ENCODE measurements around the gene SRPK2. TPM values are rescaled to one million over a fixed set of nuclear protein-coding genes. Genes with fewer than 3 reads are reported as not detected.

The SRPK2 gene
- total and polyA plus RNA-seq, 2 of the 13 experiments (the other 11 are each of a cell fraction or from before 2014, with no cell fraction given): 10.1 to 22.3 TPM

GRCh38 chr7:105330526-105330925, 58.2 kb downstream of the SRPK2 start:
- Histone ChIP-seq H3K36me3 (replicated peaks in 1 of 2; ENCODE audit: control insufficient read depth in 1 of 2, insufficient read depth in 2 of 2, low read length in 2 of 2) (no peaks in the 10 kb centered on the region), H3K9me3 (ENCODE audit: low read length) (no peaks in the 10 kb centered on the region), H3K4me3 (replicated peaks in 1 of 3; ENCODE audit: insufficient read depth in 1 of 3, low read depth in 2 of 3, low read length in 3 of 3) (no peak overlapping the region), H3K27ac (ENCODE audit: extremely low read length, insufficient read depth, low read length) (no peak overlapping the region), H3K4me1 (ENCODE audit: insufficient read depth, low read length) (no peaks in the 10 kb centered on the region), H2AFZ (ENCODE audit: low read length) (no peak overlapping the region), H3K9ac (ENCODE audit: insufficient read depth, low read depth, low read length) (no peak overlapping the region), H3K79me2 (ENCODE audit: insufficient read depth, low read length) (peaks cover 22% of the 10 kb centered on the region), H4K20me1 (ENCODE audit: insufficient read depth, low read length) (0 out of 2 replicates have a peak, but pooled peaks cover 2% of the 10 kb centered on the region), H3K4me2 (ENCODE audit: low read depth, low read length) (no peak overlapping the region), H3K27me3 (ENCODE audit: control insufficient read depth in 1 of 2, insufficient read depth in 2 of 2, low read length in 2 of 2) (no peaks in the 10 kb centered on the region)
- BruUV-seq (replicated peaks): no TSS peak
- intact Hi-C loops (cut with micrococcal nuclease; ENCODE audit: unreplicated experiment): no loop called here
- CTCF ChIA-PET (ENCODE audit: low intra/inter-chr PET ratio, low total read pairs): no interaction called here
- DNase-seq (ENCODE audit: low spot score): no peak
- WGBS (ENCODE audit: low lambda C conversion rate): 95% methylated on average over 3 of the region's 3 CpGs
- FAIRE-seq: no peak
- POLR2A ChIA-PET: no interaction called here
- no peak for TF ChIP-seq ZNF746 (CRISPR knock-in tag; IDR thresholded peaks at IDR 0.05)
- TF ChIP-seq ZNF558 (CRISPR knock-in tag; IDR thresholded peaks at IDR 0.05; ENCODE audit: borderline replicate concordance): no peak
- no peak for TF ChIP-seq ZNF75D (CRISPR knock-in tag; IDR thresholded peaks at IDR 0.05; ENCODE audit: borderline replicate concordance)
- TF ChIP-seq FOXO1 (CRISPR knock-in tag; IDR thresholded peaks at IDR 0.05): no peak
- TF ChIP-seq ETV5 (CRISPR knock-in tag; IDR thresholded peaks at IDR 0.05; ENCODE audit: borderline replicate concordance): no peak
- ATAC-seq: no peak
- in situ Hi-C loops (cut with HindIII; ENCODE audit: extremely low pct_ligation_motif_present, low pct_unique_long_range_greater_than_20kb): no loop called here

GRCh38 chr7:105327201-105327600, 61.5 kb downstream of the SRPK2 start:
- POLR2A ChIA-PET: no interaction called here

More at GRCh38 chr7:105327201-105327600, 61.5 kb downstream of the SRPK2 start:
- intact Hi-C loops (cut with micrococcal nuclease; ENCODE audit: unreplicated experiment): no loop called here
- Histone ChIP-seq H3K9me3 (ENCODE audit: low read length) (no peaks in the 10 kb centered on the region), H3K9ac (ENCODE audit: insufficient read depth, low read depth, low read length) (no peak overlapping the region), H4K20me1 (ENCODE audit: insufficient read depth, low read length) (no peaks in the 10 kb centered on the region), H3K36me3 (replicated peaks in 1 of 2; ENCODE audit: control insufficient read depth in 1 of 2, insufficient read depth in 2 of 2, low read length in 2 of 2) (no peaks in the 10 kb centered on the region), H2AFZ (ENCODE audit: low read length) (no peak overlapping the region), H3K27me3 (ENCODE audit: control insufficient read depth in 1 of 2, insufficient read depth in 2 of 2, low read length in 2 of 2) (no peaks in the 10 kb centered on the region), H3K79me2 (ENCODE audit: insufficient read depth, low read length) (peaks cover 20% of the 10 kb centered on the region), H3K4me2 (ENCODE audit: low read depth, low read length) (no peak overlapping the region), H3K27ac (ENCODE audit: extremely low read length, insufficient read depth, low read length) (no peak overlapping the region), H3K4me1 (ENCODE audit: insufficient read depth, low read length) (no peaks in the 10 kb centered on the region), H3K4me3 (replicated peaks in 1 of 3; ENCODE audit: insufficient read depth in 1 of 3, low read depth in 2 of 3, low read length in 3 of 3) (no peak overlapping the region)
- ATAC-seq (no peak), FAIRE-seq (no peak), DNase-seq (ENCODE audit: low spot score) (no peak)
- in situ Hi-C loops (cut with HindIII; ENCODE audit: extremely low pct_ligation_motif_present, low pct_unique_long_range_greater_than_20kb): no loop called here
- no TSS peak for BruUV-seq (replicated peaks)
- 80% methylated on average over 1 of the region's 1 CpG for WGBS (ENCODE audit: low lambda C conversion rate)
- CTCF ChIA-PET (ENCODE audit: low intra/inter-chr PET ratio, low total read pairs): no interaction called here
- TF ChIP-seq ZNF17 (CRISPR knock-in tag; IDR thresholded peaks at IDR 0.05) (no peak), HOXD1 (CRISPR knock-in tag; IDR thresholded peaks at IDR 0.05) (no peak), STAG1 (CRISPR knock-in tag; IDR thresholded peaks at IDR 0.05) (no peak), ZNF83 (CRISPR knock-in tag; IDR thresholded peaks at IDR 0.05; ENCODE audit: borderline replicate concordance) (no peak), ZNF430 (CRISPR knock-in tag; IDR thresholded peaks at IDR 0.05) (no peak), SIX4 (CRISPR knock-in tag; IDR thresholded peaks at IDR 0.05) (no peak), FOXK2 (IDR thresholded peaks at IDR 0.05) (no peak)

All from HepG2 (cell line).